ENCODE results near the gene SLC51A. TPM values are rescaled to one million over a fixed set of nuclear protein-coding genes. Genes with fewer than 3 reads are reported as not detected.

Gene SLC51A
- total RNA-seq, 2 experiments from 2014 or later, result not detected

- Histone ChIP-seq H3K4me2 (ENCODE audit: low read length) (no peak within 1 kb of the TSS), H3K36me3 (ENCODE audit: insufficient read depth, low read length) (no peaks in the 10 kb centered on the region), H3K27ac (ENCODE audit: low read depth, low read length, poor library complexity, severe bottlenecking) (no peak within 1 kb of the TSS), H3K4me3 (ENCODE audit: low read depth, low read length, poor library complexity, severe bottlenecking) (no peak within 1 kb of the TSS), H3K9me2 (ENCODE audit: insufficient read depth, low read length) (no peaks in the 10 kb centered on the region), H4K20me1 (ENCODE audit: insufficient read depth, low read length) (no peaks in the 10 kb centered on the region), H3K4me1 (ENCODE audit: insufficient read depth, low read length, poor library complexity, severe bottlenecking) (peaks cover 3% of the 10 kb centered on the region), H3K9me3 (ENCODE audit: low read length) (no peaks in the 10 kb centered on the region), H2AFZ (ENCODE audit: low read length) (no peak within 1 kb of the TSS), H3K79me2 (ENCODE audit: insufficient read depth, low read depth, low read length) (no peaks in the 10 kb centered on the region)
- intact Hi-C loops (cut with micrococcal nuclease; ENCODE audit: unreplicated experiment), result no loop called here
- ChIA-PET POLR2A (no interaction called here), CTCF (ENCODE audit: unreplicated experiment) (no interaction called here)
- no peak for DNase-seq (ENCODE audit: low spot score)
- no peak for TF ChIP-seq EZH2phosphoT487 (IDR thresholded peaks at IDR 0.05; ENCODE audit: borderline replicate concordance, low read depth, low read length)
- no peak for TF ChIP-seq CTCF (conservative IDR thresholded peaks at IDR 0.05; ENCODE audit: low read length)
- BruUV-seq (replicated peaks), result no TSS peak
Measured at GRCh38 chr3:196210673-196211556, 5.4 kb upstream of the SLC51A start, which contains the start of gene ZDHHC19. TSS of gene ZDHHC19 (minus strand) at chr3:196211400. CDS start at chr3:196211315, 85 bp downstream.

GRCh38 chr3:196214783-196215441 is 1.4 kb upstream of the SLC51A start:
- CTCF ChIA-PET (ENCODE audit: unreplicated experiment), result no interaction called here
- TF ChIP-seq EZH2phosphoT487 (IDR thresholded peaks at IDR 0.05; ENCODE audit: borderline replicate concordance, low read depth, low read length) (no peak), CTCF (conservative IDR thresholded peaks at IDR 0.05; ENCODE audit: low read length) (no peak)
- no peaks in the 10 kb centered on the region for H3K9me3 ChIP-seq (ENCODE audit: low read length)
- intact Hi-C loops (cut with micrococcal nuclease; ENCODE audit: unreplicated experiment), result no loop called here
- no peaks in the 10 kb centered on the region for H4K20me1 ChIP-seq (ENCODE audit: insufficient read depth, low read length)
- BruUV-seq (replicated peaks), result no TSS peak
- POLR2A ChIA-PET, result no interaction called here
- H3K9me2 ChIP-seq (ENCODE audit: insufficient read depth, low read length), result no peaks in the 10 kb centered on the region
- H3K4me1 ChIP-seq (ENCODE audit: insufficient read depth, low read length, poor library complexity, severe bottlenecking), result peaks cover 10% of the 10 kb centered on the region
- H2AFZ ChIP-seq (ENCODE audit: low read length), result no peak overlapping the region
- no peak overlapping the region for H3K27ac ChIP-seq (ENCODE audit: low read depth, low read length, poor library complexity, severe bottlenecking)
- no peak for DNase-seq (ENCODE audit: low spot score)
- H3K79me2 ChIP-seq (ENCODE audit: insufficient read depth, low read depth, low read length), result no peaks in the 10 kb centered on the region
- H3K36me3 ChIP-seq (ENCODE audit: insufficient read depth, low read length), result no peaks in the 10 kb centered on the region
- no peak overlapping the region for H3K4me2 ChIP-seq (ENCODE audit: low read length)
- no peak overlapping the region for H3K4me3 ChIP-seq (ENCODE audit: low read depth, low read length, poor library complexity, severe bottlenecking)

Data from OCI-LY7 (cell line).